ENCODE data around the gene OR2W1.

The OR2W1 gene

DNA sequence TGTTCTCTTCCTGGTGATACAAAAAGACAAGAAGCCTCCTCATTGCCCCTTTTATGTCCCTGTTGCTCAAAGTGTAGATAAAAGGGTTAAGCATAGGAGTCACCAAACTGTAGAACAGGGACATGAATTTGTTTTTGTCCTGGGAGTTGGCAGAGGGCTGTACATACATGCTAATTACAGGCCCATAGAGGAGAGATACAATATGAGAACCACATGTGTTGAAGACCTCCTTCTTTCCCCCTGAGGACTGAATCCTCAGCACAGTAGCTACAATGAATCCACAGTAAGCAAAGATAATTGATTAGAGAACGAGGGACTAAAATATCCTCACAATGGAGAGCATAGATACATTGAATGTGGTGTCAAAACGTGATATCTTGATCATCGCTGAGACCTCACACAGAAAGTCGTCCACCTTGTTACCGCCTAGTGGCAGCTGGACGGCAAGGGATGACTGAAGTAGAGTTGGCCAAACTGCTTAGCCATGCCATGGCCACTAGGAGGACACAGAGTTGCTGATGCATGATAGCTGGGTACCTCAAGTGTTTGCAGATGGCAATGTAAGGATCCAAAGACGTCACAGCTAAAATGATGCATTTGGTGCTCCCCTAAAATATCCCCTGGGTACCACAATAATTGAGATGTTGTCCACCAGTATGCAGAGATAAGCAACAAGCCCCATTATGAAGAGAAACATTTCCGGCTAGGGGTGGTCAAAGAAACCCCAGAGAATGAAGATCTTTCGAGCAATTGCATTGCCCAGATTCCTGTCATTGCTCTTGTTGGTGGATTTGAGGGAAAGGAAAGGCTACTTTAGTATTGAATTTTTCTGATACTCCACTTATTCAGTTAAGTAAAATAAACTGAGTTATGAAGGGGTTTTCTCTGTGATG is 27.1 kb upstream of the OR2W1 start:
- TF ChIP-seq, protein P1, sequence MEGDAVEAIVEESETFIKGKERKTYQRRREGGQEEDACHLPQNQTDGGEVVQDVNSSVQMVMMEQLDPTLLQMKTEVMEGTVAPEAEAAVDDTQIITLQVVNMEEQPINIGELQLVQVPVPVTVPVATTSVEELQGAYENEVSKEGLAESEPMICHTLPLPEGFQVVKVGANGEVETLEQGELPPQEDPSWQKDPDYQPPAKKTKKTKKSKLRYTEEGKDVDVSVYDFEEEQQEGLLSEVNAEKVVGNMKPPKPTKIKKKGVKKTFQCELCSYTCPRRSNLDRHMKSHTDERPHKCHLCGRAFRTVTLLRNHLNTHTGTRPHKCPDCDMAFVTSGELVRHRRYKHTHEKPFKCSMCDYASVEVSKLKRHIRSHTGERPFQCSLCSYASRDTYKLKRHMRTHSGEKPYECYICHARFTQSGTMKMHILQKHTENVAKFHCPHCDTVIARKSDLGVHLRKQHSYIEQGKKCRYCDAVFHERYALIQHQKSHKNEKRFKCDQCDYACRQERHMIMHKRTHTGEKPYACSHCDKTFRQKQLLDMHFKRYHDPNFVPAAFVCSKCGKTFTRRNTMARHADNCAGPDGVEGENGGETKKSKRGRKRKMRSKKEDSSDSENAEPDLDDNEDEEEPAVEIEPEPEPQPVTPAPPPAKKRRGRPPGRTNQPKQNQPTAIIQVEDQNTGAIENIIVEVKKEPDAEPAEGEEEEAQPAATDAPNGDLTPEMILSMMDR (conservative IDR thresholded peaks at IDR 0.05; ENCODE audit: control insufficient read depth, insufficient read depth, low read depth, low read length), result peak; percentile 61
- no peak overlapping the region for H3K4me3 ChIP-seq (ENCODE audit: control insufficient read depth, low read depth, low read length)
- DNase-seq (ENCODE audit: low read depth), result peak; percentile 28

DNA sequence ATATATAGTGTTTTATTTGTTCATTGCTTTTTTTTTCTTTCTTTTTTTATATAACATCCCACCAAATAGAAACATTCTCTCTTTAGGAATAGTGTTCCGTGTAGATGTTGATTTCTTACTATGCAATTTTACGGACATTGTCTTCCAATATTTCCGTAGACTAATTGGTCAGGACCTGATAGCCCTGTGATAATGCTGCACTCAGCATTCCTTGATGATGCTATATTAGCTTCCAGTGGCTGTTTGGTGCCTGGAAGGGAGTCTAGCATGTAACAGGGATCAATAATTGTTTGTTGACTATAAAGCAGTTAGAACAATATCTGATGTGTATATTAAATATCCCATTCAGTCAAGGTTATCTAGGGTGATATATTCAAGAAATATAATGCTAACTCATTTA is 6.7 kb upstream of the OR2W1 start:
- no peak for DNase-seq (ENCODE audit: low read depth)
- no peak overlapping the region for H3K4me3 ChIP-seq (ENCODE audit: control insufficient read depth, low read depth, low read length)
- TF ChIP-seq, protein P1 (conservative IDR thresholded peaks at IDR 0.05; ENCODE audit: control insufficient read depth, insufficient read depth, low read depth, low read length), result no peak

DNA sequence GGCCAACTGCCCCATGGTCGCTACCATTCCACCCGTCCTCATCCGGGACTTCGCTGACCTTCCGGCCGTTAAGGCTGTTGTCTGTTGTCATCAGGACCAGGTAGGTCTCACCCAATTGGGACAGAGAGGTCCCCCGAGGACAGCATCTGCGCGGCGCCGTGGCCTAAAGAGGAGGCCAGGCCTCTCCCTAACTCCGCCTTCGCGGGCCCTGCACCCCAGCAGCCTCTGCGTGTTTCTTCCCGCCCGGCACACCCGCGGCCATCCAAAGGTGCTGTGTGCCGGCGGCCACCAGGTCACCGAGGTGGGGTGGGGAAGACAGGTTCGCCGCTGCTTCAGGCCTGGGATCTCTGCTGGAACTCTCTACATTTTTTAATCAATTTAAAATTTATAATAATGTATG is 9.0 kb downstream of the OR2W1 start:
- no peak overlapping the region for H3K4me3 ChIP-seq (ENCODE audit: control insufficient read depth, low read depth, low read length)
- DNase-seq (ENCODE audit: low read depth), result no peak
- TF ChIP-seq, protein P1 (conservative IDR thresholded peaks at IDR 0.05; ENCODE audit: control insufficient read depth, insufficient read depth, low read depth, low read length), result no peak

DNA sequence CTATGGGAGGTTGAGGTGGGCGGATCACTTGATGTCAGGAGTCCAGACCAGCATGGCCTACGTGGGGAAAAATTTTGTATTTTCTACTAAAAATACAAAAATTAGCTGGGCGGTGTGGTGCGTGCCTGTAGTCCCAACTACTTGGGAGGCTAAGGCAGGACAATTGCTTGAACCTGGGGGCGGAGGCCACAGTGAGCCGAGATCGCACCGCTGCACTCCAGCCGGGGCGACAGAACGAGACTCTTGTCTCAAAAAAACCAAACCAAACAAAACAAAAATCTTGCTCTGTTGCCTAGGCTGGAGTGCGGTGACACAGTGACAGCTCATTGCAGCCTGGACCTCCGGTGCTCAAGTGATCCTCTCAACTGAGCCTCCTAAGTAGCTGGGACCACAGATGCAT is 16.2 kb downstream of the OR2W1 start:
- no peak for DNase-seq (ENCODE audit: low read depth)
- H3K4me3 ChIP-seq (ENCODE audit: control insufficient read depth, low read depth, low read length), result no peak overlapping the region
- TF ChIP-seq, protein P1 (conservative IDR thresholded peaks at IDR 0.05; ENCODE audit: control insufficient read depth, insufficient read depth, low read depth, low read length), result no peak

DNA sequence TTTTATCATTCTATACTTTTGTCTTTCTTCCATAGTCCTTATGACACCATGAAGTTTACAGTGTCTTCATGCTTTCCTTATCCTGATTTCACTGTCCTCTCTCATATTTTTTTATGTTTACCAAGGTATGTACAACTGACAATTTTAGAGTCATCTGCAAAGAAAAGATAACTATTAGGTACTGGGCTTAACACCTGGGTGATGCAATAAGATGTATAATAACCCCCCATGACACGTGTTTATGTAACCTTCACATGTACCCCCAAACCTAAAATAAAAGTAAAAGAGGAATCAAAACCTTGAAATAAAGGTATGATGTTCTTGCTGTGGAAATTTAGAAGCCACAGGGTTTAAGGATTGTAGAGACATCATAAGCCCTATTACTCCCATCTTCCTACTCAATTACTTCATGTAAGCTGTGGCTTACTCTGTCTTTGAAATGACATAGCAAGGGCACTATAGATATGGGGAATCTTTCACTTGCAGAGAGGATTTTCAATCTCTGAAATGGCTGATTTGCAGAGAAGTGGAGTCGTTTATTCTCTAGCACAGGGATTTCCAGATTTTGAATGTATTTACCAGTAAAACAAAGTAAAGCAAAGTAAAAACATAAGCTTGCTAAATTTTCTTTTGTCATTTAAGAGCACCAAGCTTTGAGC is 18.9 kb downstream of the OR2W1 start:
- no peak overlapping the region for H3K4me3 ChIP-seq (ENCODE audit: control insufficient read depth, low read depth, low read length)
- no peak for DNase-seq (ENCODE audit: low read depth)
- TF ChIP-seq, protein P1 (conservative IDR thresholded peaks at IDR 0.05; ENCODE audit: control insufficient read depth, insufficient read depth, low read depth, low read length), result no peak

DNA sequence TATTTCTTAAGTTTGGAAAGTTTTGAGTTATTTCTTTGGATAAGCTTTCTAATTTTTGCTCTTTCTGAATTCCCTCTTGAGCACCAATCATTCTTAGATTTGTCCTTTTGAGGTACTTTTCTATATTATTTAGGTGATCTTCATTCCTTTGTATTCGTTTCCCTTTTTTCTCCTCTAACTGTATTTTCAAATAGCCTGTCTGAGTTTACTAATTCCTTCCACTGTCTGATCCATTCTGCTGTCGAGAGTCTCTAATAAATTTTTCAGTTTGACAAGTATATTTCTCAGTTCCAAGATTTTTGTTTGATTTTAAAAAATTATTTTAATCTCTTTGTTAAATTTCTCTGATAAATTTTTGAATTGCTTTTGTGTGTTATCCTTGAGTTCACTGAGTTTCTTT is 23.5 kb downstream of the OR2W1 start:
- TF ChIP-seq, protein P1 (conservative IDR thresholded peaks at IDR 0.05; ENCODE audit: control insufficient read depth, insufficient read depth, low read depth, low read length), result no peak
- DNase-seq (ENCODE audit: low read depth), result no peak
- no peak overlapping the region for H3K4me3 ChIP-seq (ENCODE audit: control insufficient read depth, low read depth, low read length)

Data from fibroblast of mammary gland (primary cell).